Measurements from ENCODE around the gene PELO. TPM values are rescaled to one million over a fixed set of nuclear protein-coding genes. Genes with fewer than 3 reads are reported as not detected.

The PELO gene
- total RNA-seq, 1 donor: 18.9 TPM

GRCh38 chr5:52834320-52834719, 46.6 kb downstream of the PELO start:
- no peak overlapping the region for H3K4me3 ChIP-seq (ENCODE audit: low read depth, low read length)
- TF ChIP-seq, protein P1, sequence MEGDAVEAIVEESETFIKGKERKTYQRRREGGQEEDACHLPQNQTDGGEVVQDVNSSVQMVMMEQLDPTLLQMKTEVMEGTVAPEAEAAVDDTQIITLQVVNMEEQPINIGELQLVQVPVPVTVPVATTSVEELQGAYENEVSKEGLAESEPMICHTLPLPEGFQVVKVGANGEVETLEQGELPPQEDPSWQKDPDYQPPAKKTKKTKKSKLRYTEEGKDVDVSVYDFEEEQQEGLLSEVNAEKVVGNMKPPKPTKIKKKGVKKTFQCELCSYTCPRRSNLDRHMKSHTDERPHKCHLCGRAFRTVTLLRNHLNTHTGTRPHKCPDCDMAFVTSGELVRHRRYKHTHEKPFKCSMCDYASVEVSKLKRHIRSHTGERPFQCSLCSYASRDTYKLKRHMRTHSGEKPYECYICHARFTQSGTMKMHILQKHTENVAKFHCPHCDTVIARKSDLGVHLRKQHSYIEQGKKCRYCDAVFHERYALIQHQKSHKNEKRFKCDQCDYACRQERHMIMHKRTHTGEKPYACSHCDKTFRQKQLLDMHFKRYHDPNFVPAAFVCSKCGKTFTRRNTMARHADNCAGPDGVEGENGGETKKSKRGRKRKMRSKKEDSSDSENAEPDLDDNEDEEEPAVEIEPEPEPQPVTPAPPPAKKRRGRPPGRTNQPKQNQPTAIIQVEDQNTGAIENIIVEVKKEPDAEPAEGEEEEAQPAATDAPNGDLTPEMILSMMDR (IDR thresholded peaks at IDR 0.05; ENCODE audit: insufficient read depth, low read length): no peak
- DNase-seq (ENCODE audit: low read depth): no peak

GRCh38 chr5:52837068-52837467, 49.4 kb downstream of the PELO start:
- no peak for DNase-seq (ENCODE audit: low read depth)
- TF ChIP-seq, protein P1 (IDR thresholded peaks at IDR 0.05; ENCODE audit: insufficient read depth, low read length): no peak
- H3K4me3 ChIP-seq (ENCODE audit: low read depth, low read length): no peak overlapping the region

Other genes starting within 250 kb of the PELO start
- 4.2 and 26.7 TPM in 2 replicates for gene ITGA1, start within 50 bp of the PELO start, total RNA-seq (ENCODE audit: low replicate concordance)
- 9.1 and 171 TPM in 2 replicates for gene ITGA2, start 201.4 kb downstream of the PELO start, total RNA-seq (ENCODE audit: low replicate concordance)